Activated CD4-positive, alpha-beta T cell treated with anti-CD3 and anti-CD28 coated beads, Interleukin-2, amount 10 ng/mL, durations not matched to agents 24 days and 14 days (primary cell): ENCODE results near the gene GH2. TPM values are rescaled to one million over a fixed set of nuclear protein-coding genes. Genes with fewer than 3 reads are reported as not detected.
"Not testable (repeated sequence)": the region's sequence is repeated elsewhere in the genome, so short reads cannot be mapped to it uniquely, and the experiment has no call there.

Source experiments
- DNase-seq: peaks from one replicate; pipeline ENCODE4 v3.0.0; 2022
- H3K27ac Mint-ChIP-seq: one replicate; pipeline ENCODE4 v1.8.0; 2022; ENCODE audit warnings: mild to moderate bottlenecking, mixed read lengths
- H3K27me3 Mint-ChIP-seq: one replicate; pipeline ENCODE4 v1.8.0; 2022; ENCODE audit warnings: mixed read lengths
- H3K36me3 Mint-ChIP-seq: one replicate; pipeline ENCODE4 v1.8.0; 2022; ENCODE audit warnings: low read depth, mild to moderate bottlenecking, mixed read lengths
- H3K4me1 Mint-ChIP-seq: one replicate; pipeline ENCODE4 v1.8.0; 2021; ENCODE audit warnings: mixed read lengths
- H3K4me3 Mint-ChIP-seq: one replicate; pipeline ENCODE4 v1.8.0; 2022; ENCODE audit warnings: mild to moderate bottlenecking, moderate library complexity, mixed read lengths
- H3K9me3 Mint-ChIP-seq: one replicate; pipeline ENCODE4 v1.8.0; 2021; ENCODE audit warnings: mixed read lengths
- intact Hi-C: fragments of 100-400 bp; cut with micrococcal nuclease; formaldehyde crosslinking; loops from one replicate; pipeline ENCODE4 v1.15.1; 2023
- total RNA-seq: library from RNA; stranded (reverse); gene quantifications from 2 replicates; pipeline ENCODE4 v1.2.3, GENCODE V29; 2022

The GH2 gene
- not detected in 2 replicates for total RNA-seq

GRCh38 chr17:63881935-63882601, at the start of gene GH2:
TSS of gene GH2 (minus strand) at chr17:63881944. CDS start at chr17:63881801, 143 bp downstream.
- intact Hi-C loops, result no loop called here
- no peak within 1 kb of the TSS for H3K4me3 Mint-ChIP-seq
- peaks cover 11% of the 10 kb centered on the region for H3K27me3 Mint-ChIP-seq

GRCh38 chr17:63930951-63931575, 49.3 kb upstream of the GH2 start:
- peaks cover 7% of the 10 kb centered on the region for H3K36me3 Mint-ChIP-seq
- intact Hi-C loops, result loop anchor here (5.0 kb wide), 1 partner anchor 56 kb away; no protein-coding TSS in a partner anchor
- peaks cover 4% of the 10 kb centered on the region for H3K27me3 Mint-ChIP-seq
- DNase-seq, result peak; percentile 89
- H3K4me1 Mint-ChIP-seq, result peaks cover 18% of the 10 kb centered on the region
- H3K4me3 Mint-ChIP-seq, result peak overlapping the region; percentile 98
- H3K9me3 Mint-ChIP-seq, result no peaks in the 10 kb centered on the region
- H3K27ac Mint-ChIP-seq, result peak overlapping the region; percentile 95

More at GRCh38 chr17:63881935-63882601, at the start of gene GH2:
- Mint-ChIP-seq H3K27ac (no peak within 1 kb of the TSS), H3K36me3 (no peaks in the 10 kb centered on the region), H3K4me1 (peaks cover 5% of the 10 kb centered on the region), H3K9me3 (no peaks in the 10 kb centered on the region)
- peak; percentile 91 for DNase-seq

GRCh38 chr17:63929860-63930766, 48.4 kb upstream of the GH2 start:
- Mint-ChIP-seq H3K27me3 (no peaks in the 10 kb centered on the region), H3K36me3 (peaks cover 7% of the 10 kb centered on the region), H3K27ac (no peak overlapping the region), H3K9me3 (no peaks in the 10 kb centered on the region), H3K4me3 (peak overlapping the region; percentile 98), H3K4me1 (peaks cover 18% of the 10 kb centered on the region)
- intact Hi-C loops, result loop anchor here (5.0 kb wide), 1 partner anchor 57 kb away; no protein-coding TSS in a partner anchor
- no peak for DNase-seq

- no peak overlapping the region for H3K27ac Mint-ChIP-seq
- DNase-seq, result no peak
- intact Hi-C loops, result no loop called here
- peaks cover 7% of the 10 kb centered on the region for H3K36me3 Mint-ChIP-seq
- peaks cover 18% of the 10 kb centered on the region for H3K4me1 Mint-ChIP-seq
- H3K27me3 Mint-ChIP-seq, result no peaks in the 10 kb centered on the region
- H3K4me3 Mint-ChIP-seq, result no peak overlapping the region
- no peaks in the 10 kb centered on the region for H3K9me3 Mint-ChIP-seq
Measured at GRCh38 chr17:63928966-63929695, 47.4 kb upstream of the GH2 start.

GRCh38 chr17:63928172-63928666, 46.5 kb upstream of the GH2 start:
- DNase-seq, result no peak
- Mint-ChIP-seq H3K4me1 (peaks cover 18% of the 10 kb centered on the region), H3K36me3 (peaks cover 7% of the 10 kb centered on the region), H3K27ac (no peak overlapping the region), H3K9me3 (no peaks in the 10 kb centered on the region), H3K4me3 (no peak overlapping the region), H3K27me3 (no peaks in the 10 kb centered on the region)
- intact Hi-C loops, result no loop called here

- H3K27me3 Mint-ChIP-seq, result no peaks in the 10 kb centered on the region
- H3K27ac Mint-ChIP-seq, result no peak overlapping the region
- H3K36me3 Mint-ChIP-seq, result peaks cover 7% of the 10 kb centered on the region
- peaks cover 16% of the 10 kb centered on the region for H3K4me1 Mint-ChIP-seq
- DNase-seq, result no peak
- no peak overlapping the region for H3K4me3 Mint-ChIP-seq
- intact Hi-C loops, result no loop called here
- no peaks in the 10 kb centered on the region for H3K9me3 Mint-ChIP-seq
Measured at GRCh38 chr17:63927464-63928171, 45.9 kb upstream of the GH2 start.

- no peaks in the 10 kb centered on the region for H3K27me3 Mint-ChIP-seq
- peaks cover 7% of the 10 kb centered on the region for H3K36me3 Mint-ChIP-seq
- H3K27ac Mint-ChIP-seq, result no peak overlapping the region
- DNase-seq, result no peak
- no peak overlapping the region for H3K4me3 Mint-ChIP-seq
- H3K4me1 Mint-ChIP-seq, result peaks cover 7% of the 10 kb centered on the region
- intact Hi-C loops, result no loop called here
- no peaks in the 10 kb centered on the region for H3K9me3 Mint-ChIP-seq
Measured at GRCh38 chr17:63926164-63926563, 44.4 kb upstream of the GH2 start.

GRCh38 chr17:63925615-63926014, 43.9 kb upstream of the GH2 start:
- no peak for DNase-seq
- no peaks in the 10 kb centered on the region for H3K9me3 Mint-ChIP-seq
- peaks cover 5% of the 10 kb centered on the region for H3K36me3 Mint-ChIP-seq
- no peak overlapping the region for H3K4me3 Mint-ChIP-seq
- intact Hi-C loops, result no loop called here
- H3K27me3 Mint-ChIP-seq, result no peaks in the 10 kb centered on the region
- peaks cover 2% of the 10 kb centered on the region for H3K4me1 Mint-ChIP-seq
- H3K27ac Mint-ChIP-seq, result no peak overlapping the region

GRCh38 chr17:63922402-63922801, 40.7 kb upstream of the GH2 start:
- H3K36me3 Mint-ChIP-seq, DNase-seq, H3K4me3 Mint-ChIP-seq, H3K27ac Mint-ChIP-seq, H3K4me1 Mint-ChIP-seq, H3K27me3 Mint-ChIP-seq, intact Hi-C loops, H3K9me3 Mint-ChIP-seq: not testable (repeated sequence)

GRCh38 chr17:63920779-63921178, 39.0 kb upstream of the GH2 start:
- H3K27me3 Mint-ChIP-seq, H3K36me3 Mint-ChIP-seq, H3K27ac Mint-ChIP-seq, H3K4me1 Mint-ChIP-seq, intact Hi-C loops, DNase-seq, H3K4me3 Mint-ChIP-seq, H3K9me3 Mint-ChIP-seq: not testable (repeated sequence)

- H3K9me3 Mint-ChIP-seq, intact Hi-C loops, H3K4me1 Mint-ChIP-seq, H3K36me3 Mint-ChIP-seq, H3K4me3 Mint-ChIP-seq, H3K27ac Mint-ChIP-seq, DNase-seq: not testable (repeated sequence)
- H3K27me3 Mint-ChIP-seq, result peaks cover 10% of the 10 kb centered on the region
Measured at GRCh38 chr17:63920050-63920449, 38.3 kb upstream of the GH2 start.

GRCh38 chr17:63919311-63919723, 37.6 kb upstream of the GH2 start:
- H3K9me3 Mint-ChIP-seq, result no peaks in the 10 kb centered on the region
- peak; percentile 93 for DNase-seq
- H3K4me1 Mint-ChIP-seq, result peaks cover 9% of the 10 kb centered on the region
- no peaks in the 10 kb centered on the region for H3K36me3 Mint-ChIP-seq
- intact Hi-C loops, result loop anchor here (1.0 to 10.0 kb wide), 5 partner anchors 27 to 365 kb away; no protein-coding TSS in a partner anchor
- H3K4me3 Mint-ChIP-seq, result no peak overlapping the region
- peak overlapping the region; percentile 66 for H3K27ac Mint-ChIP-seq
- peaks cover 10% of the 10 kb centered on the region for H3K27me3 Mint-ChIP-seq
